Measurements from ENCODE around the gene ABTB2.

ABTB2 gene

DNA sequence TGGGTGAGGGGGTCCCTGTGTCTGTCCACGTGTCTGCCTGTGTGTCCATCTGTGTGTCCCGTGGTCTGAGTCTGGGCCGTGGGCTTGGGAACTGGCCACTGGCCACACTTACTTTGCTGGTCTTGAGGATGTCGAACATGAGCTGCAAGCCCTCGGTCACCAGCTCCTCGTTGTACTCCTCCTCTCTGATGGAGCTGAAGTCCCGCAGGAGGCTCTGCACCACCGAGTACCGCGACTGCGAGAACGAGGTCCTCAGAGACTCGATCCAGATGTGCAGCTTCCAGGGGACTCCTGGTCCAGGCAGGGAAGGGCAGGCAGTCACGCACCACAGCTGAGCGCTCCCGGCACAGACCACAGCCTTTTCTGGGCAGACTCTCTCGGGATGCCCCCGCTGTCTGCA lies 197.0 kb downstream of the ABTB2 start:
- ChIA-PET CTCF (no interaction called here), POLR2A (ENCODE audit: low non-redundant PET) (no interaction called here)
- H3K27ac ChIP-seq: no peak overlapping the region
- TF ChIP-seq, protein P1, sequence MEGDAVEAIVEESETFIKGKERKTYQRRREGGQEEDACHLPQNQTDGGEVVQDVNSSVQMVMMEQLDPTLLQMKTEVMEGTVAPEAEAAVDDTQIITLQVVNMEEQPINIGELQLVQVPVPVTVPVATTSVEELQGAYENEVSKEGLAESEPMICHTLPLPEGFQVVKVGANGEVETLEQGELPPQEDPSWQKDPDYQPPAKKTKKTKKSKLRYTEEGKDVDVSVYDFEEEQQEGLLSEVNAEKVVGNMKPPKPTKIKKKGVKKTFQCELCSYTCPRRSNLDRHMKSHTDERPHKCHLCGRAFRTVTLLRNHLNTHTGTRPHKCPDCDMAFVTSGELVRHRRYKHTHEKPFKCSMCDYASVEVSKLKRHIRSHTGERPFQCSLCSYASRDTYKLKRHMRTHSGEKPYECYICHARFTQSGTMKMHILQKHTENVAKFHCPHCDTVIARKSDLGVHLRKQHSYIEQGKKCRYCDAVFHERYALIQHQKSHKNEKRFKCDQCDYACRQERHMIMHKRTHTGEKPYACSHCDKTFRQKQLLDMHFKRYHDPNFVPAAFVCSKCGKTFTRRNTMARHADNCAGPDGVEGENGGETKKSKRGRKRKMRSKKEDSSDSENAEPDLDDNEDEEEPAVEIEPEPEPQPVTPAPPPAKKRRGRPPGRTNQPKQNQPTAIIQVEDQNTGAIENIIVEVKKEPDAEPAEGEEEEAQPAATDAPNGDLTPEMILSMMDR (conservative IDR thresholded peaks at IDR 0.05; ENCODE audit: low read depth): no peak
- DNase-seq (ENCODE audit: low spot score): no peak

DNA sequence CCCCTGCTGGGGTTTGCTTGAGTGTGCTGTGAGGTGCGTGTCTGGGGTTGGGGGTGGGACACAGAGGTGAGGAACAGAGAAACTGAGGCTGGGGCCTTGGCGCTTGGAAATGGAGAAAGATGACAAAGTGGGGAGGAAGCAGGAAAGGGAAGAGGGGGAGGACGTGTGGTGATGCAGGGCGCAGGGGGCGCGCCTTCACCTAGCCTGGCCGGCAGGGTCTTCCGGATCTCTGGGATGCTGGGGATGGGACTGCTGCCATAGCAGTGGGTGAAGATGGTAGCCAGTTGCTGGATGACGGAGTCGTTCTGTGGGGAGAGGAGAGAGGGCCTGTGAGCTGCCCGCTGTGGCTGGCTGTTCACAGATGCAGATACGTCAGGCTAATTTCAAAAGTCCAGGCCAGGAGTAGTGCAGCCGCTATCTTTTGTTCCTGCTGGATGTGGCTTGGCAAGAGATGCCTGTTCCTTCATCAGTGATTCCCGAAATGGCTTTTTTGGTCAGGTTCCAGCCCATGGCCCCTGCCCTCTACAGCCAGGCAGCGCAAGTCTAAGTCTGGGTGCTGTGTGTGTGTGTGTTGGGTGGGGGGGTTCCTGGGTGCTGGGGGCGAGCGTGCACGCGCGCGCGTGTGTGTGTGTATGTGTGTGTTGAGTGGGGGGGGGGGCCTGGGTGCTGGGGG lies 197.6 kb downstream of the ABTB2 start:
- ChIA-PET POLR2A (ENCODE audit: low non-redundant PET) (no interaction called here), CTCF (no interaction called here)
- no peak overlapping the region for H3K27ac ChIP-seq
- no peak for DNase-seq (ENCODE audit: low spot score)
- TF ChIP-seq, protein P1 (conservative IDR thresholded peaks at IDR 0.05; ENCODE audit: low read depth): no peak

DNA sequence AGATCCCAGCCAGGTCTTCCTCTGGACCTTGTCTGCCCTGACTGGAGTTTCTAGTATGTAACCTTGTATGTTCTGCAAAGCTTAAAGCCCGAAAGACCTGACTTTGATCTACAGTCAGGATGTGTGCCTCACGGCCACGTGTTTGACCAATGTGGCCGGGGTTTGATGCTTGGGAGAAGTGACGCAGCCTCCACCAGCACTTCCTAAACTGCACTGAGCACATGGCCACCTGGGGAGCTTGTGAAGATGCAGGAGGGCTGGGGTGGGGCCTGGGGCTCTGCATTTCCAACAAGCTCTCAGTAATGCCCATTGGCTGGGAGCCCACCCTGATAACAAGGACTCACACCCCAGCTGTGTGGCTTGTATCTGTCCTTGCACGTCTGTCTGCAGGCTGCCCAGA lies 199.1 kb downstream of the ABTB2 start:
- CTCF ChIA-PET: interaction anchor here (0.6 to 1.1 kb wide), 3 partner anchors 16 to 1066 kb away, joined by 3 to 4 read pairs (median 3); no protein-coding TSS in a partner anchor
- no peak for DNase-seq (ENCODE audit: low spot score)
- no peak overlapping the region for H3K27ac ChIP-seq
- POLR2A ChIA-PET (ENCODE audit: low non-redundant PET): no interaction called here
- TF ChIP-seq, protein P1 (conservative IDR thresholded peaks at IDR 0.05; ENCODE audit: low read depth): no peak

DNA sequence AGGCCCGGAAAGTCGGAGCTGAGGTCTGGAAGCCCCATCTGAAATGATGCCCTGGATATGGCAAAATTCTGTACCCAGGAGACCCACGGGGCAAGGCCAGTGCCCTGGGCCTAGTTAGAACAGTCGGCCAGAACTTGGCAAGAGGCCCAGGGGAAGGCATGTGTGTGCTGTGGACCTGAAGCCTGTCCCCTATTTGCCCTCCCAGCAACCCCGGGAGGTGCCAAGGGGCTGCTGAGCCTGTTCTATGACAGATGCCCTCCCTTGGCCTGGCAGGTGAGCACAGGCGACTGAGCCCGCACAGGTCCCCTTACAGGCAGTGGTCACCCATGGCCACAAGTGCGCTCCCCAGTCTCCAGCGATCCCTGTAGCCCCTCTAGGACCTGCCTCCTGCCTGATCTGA lies 200.6 kb downstream of the ABTB2 start:
- no peak overlapping the region for H3K27ac ChIP-seq
- DNase-seq (ENCODE audit: low spot score): no peak
- TF ChIP-seq, protein P1 (conservative IDR thresholded peaks at IDR 0.05; ENCODE audit: low read depth): no peak
- ChIA-PET CTCF (no interaction called here), POLR2A (ENCODE audit: low non-redundant PET) (no interaction called here)

DNA sequence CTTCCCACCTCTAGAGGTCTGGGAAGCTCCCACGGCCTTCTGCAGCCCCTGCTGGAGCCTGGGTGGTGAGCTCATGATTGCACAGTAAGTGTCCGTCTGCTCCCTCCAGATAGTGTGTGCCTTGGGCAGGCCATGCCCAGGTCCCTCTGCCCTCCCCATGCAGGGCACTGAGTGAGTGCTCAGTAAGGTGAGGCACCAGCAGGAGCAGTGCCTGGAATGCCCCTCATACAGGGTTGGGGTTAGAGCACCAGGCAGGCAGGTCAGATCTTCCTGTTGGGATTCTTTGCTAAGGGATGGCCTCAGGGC lies 202.1 kb downstream of the ABTB2 start:
- DNase-seq (ENCODE audit: low spot score): no peak
- TF ChIP-seq, protein P1 (conservative IDR thresholded peaks at IDR 0.05; ENCODE audit: low read depth): no peak
- CTCF ChIA-PET: no interaction called here
- peak overlapping the region; percentile 14 for H3K27ac ChIP-seq
- POLR2A ChIA-PET (ENCODE audit: low non-redundant PET): no interaction called here

DNA sequence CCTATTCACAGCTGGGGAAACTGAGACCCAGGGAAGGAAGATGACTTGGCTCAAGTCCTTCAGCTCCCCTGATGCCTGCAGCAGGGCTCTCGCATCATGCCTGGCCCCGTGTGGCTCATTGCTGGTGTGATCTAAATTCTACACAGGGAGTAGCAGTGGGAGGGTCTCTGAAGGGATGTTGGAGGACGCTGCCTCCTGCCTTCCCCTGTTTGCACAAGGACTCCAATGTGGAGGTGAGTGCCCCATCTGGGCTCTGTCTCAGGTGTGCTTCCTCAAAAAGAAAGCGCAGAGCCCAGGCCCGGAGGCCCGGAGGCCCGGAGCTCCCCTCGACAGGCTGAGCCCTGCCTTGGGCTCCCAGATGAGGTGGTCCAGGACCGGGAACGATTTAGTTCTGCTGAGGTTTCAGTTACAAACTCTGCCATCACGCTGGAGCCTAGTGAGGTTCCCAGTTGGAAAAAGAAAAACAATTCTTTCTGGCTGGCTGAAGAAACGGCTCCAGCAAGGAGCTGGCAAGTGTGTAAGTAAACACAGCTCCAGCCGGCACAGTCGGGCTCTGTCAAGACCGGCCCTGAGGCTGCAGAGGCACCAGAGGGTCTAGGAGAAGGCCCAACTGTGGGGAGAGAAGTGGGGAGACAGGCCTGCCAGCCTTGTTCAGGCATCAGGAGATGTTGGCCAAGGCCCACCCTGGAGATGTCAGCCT lies 202.6 kb downstream of the ABTB2 start:
- DNase-seq (ENCODE audit: low spot score): no peak
- CTCF ChIA-PET: interaction anchor here (0.6 kb wide), 1 partner anchor 8 kb away, joined by 5 read pairs; no protein-coding TSS in a partner anchor
- TF ChIP-seq, protein P1 (conservative IDR thresholded peaks at IDR 0.05; ENCODE audit: low read depth): no peak
- H3K27ac ChIP-seq: peak overlapping the region; percentile 21
- POLR2A ChIA-PET (ENCODE audit: low non-redundant PET): no interaction called here
